Ishikawa (cell line): ENCODE measurements around the gene LEMD2.
A peak's percentile ranks its signal among the peaks of the same experiment; 100 is the strongest.

Source experiments
- CEBPB ChIP-seq: IDR thresholded peaks from 2 replicates; pipeline ENCODE4 v1.6.1; 2012
- CREB1 ChIP-seq: IDR thresholded peaks from 2 replicates; pipeline ENCODE4 v1.6.1; 2012; ENCODE audit warnings: low read depth
- EGR1 ChIP-seq: IDR thresholded peaks from 2 replicates; pipeline ENCODE4 v1.6.1; 2012
- EP300 ChIP-seq: IDR thresholded peaks from 2 replicates; pipeline ENCODE4 v1.6.1; 2012; ENCODE audit warnings: borderline replicate concordance
- FOXM1 ChIP-seq: IDR thresholded peaks from 2 replicates; pipeline ENCODE4 v1.6.1; 2012; ENCODE audit warnings: low read depth, borderline replicate concordance
- MAX ChIP-seq: IDR thresholded peaks from 2 replicates; pipeline ENCODE4 v1.6.1; 2012
- NFIC ChIP-seq: IDR thresholded peaks from 2 replicates; pipeline ENCODE4 v1.6.1; 2012
- RAD21 ChIP-seq: IDR thresholded peaks from 2 replicates; pipeline ENCODE4 v1.6.1; 2012; ENCODE audit warnings: low read depth
- REST ChIP-seq: IDR thresholded peaks from 2 replicates; pipeline ENCODE4 v1.6.1; 2012; ENCODE audit warnings: low read depth, mild to moderate bottlenecking
- TAF1 ChIP-seq: IDR thresholded peaks from 2 replicates; pipeline ENCODE4 v1.6.1; 2012; ENCODE audit warnings: low read depth, mild to moderate bottlenecking
- TCF12 ChIP-seq: IDR thresholded peaks from 2 replicates; pipeline ENCODE4 v1.6.1; 2012; ENCODE audit warnings: low read depth
- TEAD4 ChIP-seq: IDR thresholded peaks from 2 replicates; pipeline ENCODE4 v1.6.1; 2012
- USF1 ChIP-seq: IDR thresholded peaks from 2 replicates; pipeline ENCODE4 v1.6.1; 2012
- YY1 ChIP-seq: IDR thresholded peaks from 2 replicates; pipeline ENCODE4 v1.6.1; 2012; ENCODE audit warnings: low read depth
- ZBTB7A ChIP-seq: IDR thresholded peaks from 2 replicates; pipeline ENCODE4 v1.6.1; 2012; ENCODE audit warnings: low read depth

The LEMD2 gene

GRCh38 chr6:33772082-33772830, 16.7 kb downstream of the LEMD2 start:
- TF ChIP-seq CEBPB (no peak), ZBTB7A (no peak), TCF12 (no peak), TAF1 (no peak), REST (no peak), MAX (no peak), EGR1 (no peak), FOXM1 (no peak), TEAD4 (no peak), USF1 (no peak), RAD21 (no peak), CREB1 (no peak), EP300 (no peak), YY1 (no peak), NFIC (no peak)

- TF ChIP-seq RAD21, result peak; percentile 82
- peak; percentile 24 for TF ChIP-seq CEBPB
- TF ChIP-seq TEAD4, result peak; percentile 68
- no peak for TF ChIP-seq USF1
- no peak; the same call in 1 of the 2 replicates for TF ChIP-seq YY1
- no peak for TF ChIP-seq CREB1
- peak; percentile 65 for TF ChIP-seq EP300
- TF ChIP-seq TCF12, result peak; percentile 38; the same call in 1 of the 2 replicates
- peak; percentile 55; the same call in 1 of the 2 replicates for TF ChIP-seq FOXM1
- TF ChIP-seq NFIC, result no peak; the same call in 1 of the 2 replicates
- TF ChIP-seq ZBTB7A, result 0 out of 2 replicates have a peak, but pooled peaks have one; percentile 32
- no peak for TF ChIP-seq REST
- TF ChIP-seq EGR1, result no peak
- TF ChIP-seq MAX, result peak; percentile 51; the same call in 1 of the 2 replicates
- TF ChIP-seq TAF1, result no peak
Observed at GRCh38 chr6:33771146-33772081, 17.5 kb downstream of the LEMD2 start.

- no peak for TF ChIP-seq ZBTB7A
- no peak for TF ChIP-seq TEAD4
- no peak for TF ChIP-seq TCF12
- no peak for TF ChIP-seq EGR1
- TF ChIP-seq EP300, result no peak
- no peak for TF ChIP-seq CEBPB
- TF ChIP-seq USF1, result no peak
- no peak for TF ChIP-seq NFIC
- TF ChIP-seq MAX, result no peak
- TF ChIP-seq REST, result no peak
- TF ChIP-seq FOXM1, result no peak
- no peak for TF ChIP-seq CREB1
- TF ChIP-seq YY1, result no peak
- no peak for TF ChIP-seq RAD21
- TF ChIP-seq TAF1, result no peak
Observed at GRCh38 chr6:33770833-33771145, 18.1 kb downstream of the LEMD2 start.
